A549 (cell line): ENCODE results near the gene SV2C. TPM values are rescaled to one million over a fixed set of nuclear protein-coding genes. Genes with fewer than 3 reads are reported as not detected.

Experiments used
- ATAC-seq, 2 experiments: fragments of 200-7000 bp in 1 of 2; fragments of >200 bp in 1 of 2; cut with Nextera tagmentation in 1 of 2; cut with Tn5 transposase in 1 of 2; 3 replicates each; pipeline versions ENCODE4 v1.8.0 to v1.9.1; 2018 to 2020; ENCODE audit warnings: mild to moderate bottlenecking in 1 of 2, moderate library complexity in 1 of 2
- CTCF ChIA-PET: fragments of 300-600 bp; sonication (Branson Sonifier 250); formaldehyde crosslinking; extraction: SDS; loops from one replicate; lab custom pipeline; 2021; ENCODE audit warnings: antibody characterized with exemption, inconsistent platforms; lab: Yijun Ruan, JAX
- POLR2A ChIA-PET: fragments of 350-600 bp; formaldehyde crosslinking; extraction: SDS; loops from one replicate; lab custom pipeline; 2021; ENCODE audit warnings: antibody characterized with exemption, inconsistent platforms; lab: Yijun Ruan, JAX
- DNase-seq, 2 experiments: peaks; one replicate each; pipeline versions ENCODE4 v3.0.0 to v3.0.0-alpha.2; 2011 to 2016; ENCODE audit warnings: low read depth in 1 of 2, low spot score in 1 of 2
- FAIRE-seq: peaks from 2 replicates; lab custom pipeline; 2011; peaks lifted over from hg19 to GRCh38; lab: Jason Lieb, UNC
- H3K27ac ChIP-seq, 2 experiments: fragments of >200 bp; sonication (Bioruptor Twin); formaldehyde crosslinking; 3 replicates each; pipeline ENCODE4 v1.5.1; 2016 to 2017
- H3K4me1 ChIP-seq: fragments of >200 bp; sonication (Bioruptor Twin); formaldehyde crosslinking; 3 replicates; pipeline ENCODE4 v1.6.1; 2016
- H3K4me2 ChIP-seq: fragments of >200 bp; sonication (Bioruptor Twin); formaldehyde crosslinking; 3 replicates; pipeline ENCODE4 v1.6.1; 2016
- H3K4me3 ChIP-seq: fragments of >200 bp; sonication (Bioruptor Twin); formaldehyde crosslinking; 3 replicates; pipeline ENCODE4 v1.5.1; 2016
- H3K9me3 ChIP-seq: fragments of >200 bp; sonication (Bioruptor Twin); formaldehyde crosslinking; 3 replicates; pipeline ENCODE4 v1.6.1; 2016
- ATOH8 ChIP-seq: fragments of 250-450 bp; sonication (Bioruptor Pico); IDR thresholded peaks from 2 replicates; pipeline ENCODE4 v1.5.0; 2020; ENCODE audit warnings: low read depth, mild to moderate bottlenecking, moderate library complexity
- CBX2 ChIP-seq: fragments of 200-600 bp; sonication (generic); IDR thresholded peaks from 2 replicates; pipeline ENCODE4 v1.6.1; 2016; ENCODE audit warnings: low read depth, mild to moderate bottlenecking, borderline replicate concordance
- EHF ChIP-seq: fragments of 250-450 bp; sonication (Bioruptor Pico); IDR thresholded peaks from 2 replicates; pipeline ENCODE4 v1.5.0; 2020; ENCODE audit warnings: mild to moderate bottlenecking
- FOSB ChIP-seq: fragments of 250-450 bp; sonication (Bioruptor Pico); IDR thresholded peaks from 2 replicates; pipeline ENCODE4 v1.5.0; 2020; ENCODE audit warnings: mild to moderate bottlenecking, moderate library complexity
- FOSL2 ChIP-seq, 2 experiments: fragments of 450-650 bp in 1 of 2; fragments of >200 bp in 1 of 2; sonication (Bioruptor Twin) in 1 of 2; formaldehyde crosslinking; IDR thresholded peaks; 2 replicates each; pipeline versions ENCODE4 v1.5.0 to v1.6.1; 2016 to 2020; ENCODE audit warnings: mild to moderate bottlenecking in 1 of 2, moderate library complexity in 1 of 2
- FOXS1 ChIP-seq: fragments of 250-450 bp; sonication (Bioruptor Pico); IDR thresholded peaks from 2 replicates; pipeline ENCODE4 v1.5.0; 2020; ENCODE audit warnings: mild to moderate bottlenecking, moderate library complexity
- HEYL ChIP-seq: fragments of 250-450 bp; sonication (Bioruptor Pico); IDR thresholded peaks from 2 replicates; pipeline ENCODE4 v1.8.0; 2021; ENCODE audit warnings: mild to moderate bottlenecking, moderate library complexity
- HOXB13 ChIP-seq: fragments of 250-450 bp; sonication (Bioruptor Pico); IDR thresholded peaks from 2 replicates; pipeline ENCODE4 v1.5.0; 2020; ENCODE audit warnings: low read depth, mild to moderate bottlenecking, moderate library complexity
- JUNB ChIP-seq: fragments of >200 bp; sonication (Bioruptor Twin); formaldehyde crosslinking; IDR thresholded peaks from 2 replicates; pipeline ENCODE4 v1.6.1; 2016
- KDM5A ChIP-seq: fragments of 200-600 bp; sonication (generic); IDR thresholded peaks from 2 replicates; pipeline ENCODE4 v1.6.1; 2016; ENCODE audit warnings: antibody characterized with exemption, mild to moderate bottlenecking
- MYC ChIP-seq: IDR thresholded peaks from 2 replicates; pipeline ENCODE4 v1.6.1; 2012; ENCODE audit warnings: mild to moderate bottlenecking, inconsistent platforms, low read length, improper control_type of control experiment, borderline replicate concordance
- NPAS2 ChIP-seq: fragments of 250-450 bp; sonication (Bioruptor Pico); IDR thresholded peaks from 2 replicates; pipeline ENCODE4 v1.8.0; 2022; ENCODE audit warnings: mild to moderate bottlenecking, moderate library complexity, borderline replicate concordance
- POLR2A ChIP-seq: IDR thresholded peaks from 2 replicates; pipeline ENCODE4 v1.6.1; 2012; ENCODE audit warnings: mild to moderate bottlenecking, low read length
- RCOR1 ChIP-seq: fragments of 150-350 bp; IDR thresholded peaks from 2 replicates; pipeline ENCODE4 v1.6.1; 2014; ENCODE audit warnings: antibody characterized with exemption, low read length, low read depth
- RNF2 ChIP-seq: fragments of 200-600 bp; sonication (generic); IDR thresholded peaks from 2 replicates; pipeline ENCODE4 v1.6.1; 2016; ENCODE audit warnings: low read depth, mild to moderate bottlenecking, antibody characterized with exemption, moderate library complexity, borderline replicate concordance
- SREBF2 ChIP-seq: fragments of 450-650 bp; IDR thresholded peaks from 2 replicates; pipeline ENCODE4 v1.6.1; 2014; ENCODE audit warnings: mild to moderate bottlenecking, moderate library complexity
- TFCP2L1 ChIP-seq: fragments of 250-450 bp; sonication (Bioruptor Pico); IDR thresholded peaks from 2 replicates; pipeline ENCODE4 v1.5.0; 2021; ENCODE audit warnings: mild to moderate bottlenecking
- TP53 ChIP-seq: fragments of 250-450 bp; sonication (Bioruptor Pico); IDR thresholded peaks from 2 replicates; pipeline ENCODE4 v1.5.0; 2021; ENCODE audit warnings: mild to moderate bottlenecking, moderate library complexity
- ZFP36 ChIP-seq: fragments of 450-650 bp; IDR thresholded peaks from 2 replicates; pipeline ENCODE4 v1.6.1; 2014; ENCODE audit warnings: borderline replicate concordance; ENCODE audit not compliant: partially characterized antibody
- ZSCAN20 ChIP-seq: fragments of 250-450 bp; sonication (Bioruptor Pico); IDR thresholded peaks from 2 replicates; pipeline ENCODE4 v1.8.0; 2022; ENCODE audit warnings: mild to moderate bottlenecking, moderate library complexity
- WGBS: methylation state at CpG from one replicate; pipeline ENCODE4 v1.1.6; 2017; ENCODE audit errors: missing lambda C conversion rate; 5-methylcytosine and 5-hydroxymethylcytosine counted together
- polyA plus RNA-seq, 4 experiments: library from polyadenylated mRNA; depleted of rRNA in 3 of 4; stranded (reverse); fragments of >200 nt; fragmentation: RNase III in 1 of 4; extraction: RNeasy Plus Mini Kit Qiagen cat#74134 plus additional on column Dnase treatment in 1 of 4; gene quantifications; 2 replicates in 3 of 4; 3 replicates in 1 of 4; pipeline ENCODE4 v1.2.3, GENCODE V29; 2011 to 2017
- TF ChIP-seq, protein P1 (sequence below): IDR thresholded peaks from 2 replicates; pipeline ENCODE4 v1.6.1; 2012
- TF ChIP-seq, protein P2 (sequence below): fragments of 150-350 bp; IDR thresholded peaks from 2 replicates; pipeline ENCODE4 v1.6.1; 2014; ENCODE audit warnings: low read depth, mild to moderate bottlenecking, low read length
- TF ChIP-seq, protein P3 (sequence below): fragments of >200 bp; sonication (Bioruptor Twin); formaldehyde crosslinking; IDR thresholded peaks from 3 replicates; pipeline ENCODE4 v1.5.1; 2016

SV2C gene
- polyA plus RNA-seq, 2 of the 4 experiments (the other 2 are of a cell fraction): not detected

- Histone ChIP-seq H3K4me1 (peaks cover 4% of the 10 kb centered on the region; the same call in 2 of the 3 replicates), H3K27ac (no peak overlapping the region), H3K9me3 (no peaks in the 10 kb centered on the region), H3K4me2 (no peak overlapping the region), H3K4me3 (no peak overlapping the region)
- TF ChIP-seq ZFP36 (no peak), RNF2 (no peak), HEYL (no peak), SREBF2 (no peak), FOXS1 (CRISPR knock-in tag) (no peak), TFCP2L1 (no peak), JUNB (no peak), FOSB (CRISPR knock-in tag) (no peak), ZSCAN20 (CRISPR knock-in tag) (no peak), TP53 (CRISPR knock-in tag) (no peak), ATOH8 (CRISPR knock-in tag) (no peak), MYC (no peak)
- TF ChIP-seq, protein P1, sequence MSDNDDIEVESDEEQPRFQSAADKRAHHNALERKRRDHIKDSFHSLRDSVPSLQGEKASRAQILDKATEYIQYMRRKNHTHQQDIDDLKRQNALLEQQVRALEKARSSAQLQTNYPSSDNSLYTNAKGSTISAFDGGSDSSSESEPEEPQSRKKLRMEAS: no peak
- CTCF ChIA-PET: interaction anchor here (1.0 kb wide), 1 partner anchor 183 kb away, joined by 3 read pairs; no protein-coding TSS in a partner anchor
- 83% methylated on average over 2 of the region's 2 CpGs for WGBS
- ATAC-seq (no peak), DNase-seq (no peak), FAIRE-seq (no peak)
- POLR2A ChIA-PET: no interaction called here
Observed at GRCh38 chr5:76399268-76399667, 316.1 kb downstream of the SV2C start.

DNA sequence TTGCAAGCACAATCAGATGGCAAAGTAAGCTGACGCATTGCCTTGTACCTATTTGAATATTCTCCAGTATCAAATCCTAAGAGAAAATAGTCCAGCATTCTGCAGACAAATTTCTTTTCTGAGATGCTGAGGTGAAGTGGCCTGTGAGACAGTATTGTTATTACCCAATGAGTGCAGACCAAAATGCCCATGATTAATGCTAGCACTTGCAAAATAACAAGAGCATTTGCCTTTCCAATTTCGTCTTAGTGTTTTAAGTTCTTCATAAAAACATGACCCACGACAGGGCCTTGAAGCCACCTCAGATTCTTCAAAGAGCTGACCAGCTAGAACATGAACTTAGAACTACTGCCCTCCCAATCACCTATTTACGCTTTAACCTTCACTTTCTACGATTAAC lies 317.3 kb downstream of the SV2C start:
- no peak for TF ChIP-seq TFCP2L1
- no peak for TF ChIP-seq KDM5A
- no peak for TF ChIP-seq FOSL2 (IDR thresholded peaks at IDR 0.05)
- no peak for TF ChIP-seq FOSL2 (CRISPR knock-in tag; IDR thresholded peaks at IDR 0.05)
- TF ChIP-seq HOXB13 (CRISPR knock-in tag): no peak
- TF ChIP-seq RCOR1: no peak
- no peak for TF ChIP-seq CBX2
- TF ChIP-seq, protein P2, sequence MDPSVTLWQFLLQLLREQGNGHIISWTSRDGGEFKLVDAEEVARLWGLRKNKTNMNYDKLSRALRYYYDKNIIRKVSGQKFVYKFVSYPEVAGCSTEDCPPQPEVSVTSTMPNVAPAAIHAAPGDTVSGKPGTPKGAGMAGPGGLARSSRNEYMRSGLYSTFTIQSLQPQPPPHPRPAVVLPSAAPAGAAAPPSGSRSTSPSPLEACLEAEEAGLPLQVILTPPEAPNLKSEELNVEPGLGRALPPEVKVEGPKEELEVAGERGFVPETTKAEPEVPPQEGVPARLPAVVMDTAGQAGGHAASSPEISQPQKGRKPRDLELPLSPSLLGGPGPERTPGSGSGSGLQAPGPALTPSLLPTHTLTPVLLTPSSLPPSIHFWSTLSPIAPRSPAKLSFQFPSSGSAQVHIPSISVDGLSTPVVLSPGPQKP: no peak
- no peak for TF ChIP-seq NPAS2 (CRISPR knock-in tag)
- TF ChIP-seq, protein P3, sequence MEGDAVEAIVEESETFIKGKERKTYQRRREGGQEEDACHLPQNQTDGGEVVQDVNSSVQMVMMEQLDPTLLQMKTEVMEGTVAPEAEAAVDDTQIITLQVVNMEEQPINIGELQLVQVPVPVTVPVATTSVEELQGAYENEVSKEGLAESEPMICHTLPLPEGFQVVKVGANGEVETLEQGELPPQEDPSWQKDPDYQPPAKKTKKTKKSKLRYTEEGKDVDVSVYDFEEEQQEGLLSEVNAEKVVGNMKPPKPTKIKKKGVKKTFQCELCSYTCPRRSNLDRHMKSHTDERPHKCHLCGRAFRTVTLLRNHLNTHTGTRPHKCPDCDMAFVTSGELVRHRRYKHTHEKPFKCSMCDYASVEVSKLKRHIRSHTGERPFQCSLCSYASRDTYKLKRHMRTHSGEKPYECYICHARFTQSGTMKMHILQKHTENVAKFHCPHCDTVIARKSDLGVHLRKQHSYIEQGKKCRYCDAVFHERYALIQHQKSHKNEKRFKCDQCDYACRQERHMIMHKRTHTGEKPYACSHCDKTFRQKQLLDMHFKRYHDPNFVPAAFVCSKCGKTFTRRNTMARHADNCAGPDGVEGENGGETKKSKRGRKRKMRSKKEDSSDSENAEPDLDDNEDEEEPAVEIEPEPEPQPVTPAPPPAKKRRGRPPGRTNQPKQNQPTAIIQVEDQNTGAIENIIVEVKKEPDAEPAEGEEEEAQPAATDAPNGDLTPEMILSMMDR: no peak
- no peak for TF ChIP-seq EHF (CRISPR knock-in tag)
- TF ChIP-seq POLR2A: no peak
- no peak for TF ChIP-seq JUNB
- POLR2A ChIA-PET: no interaction called here
- no peak overlapping the region for H3K4me3 ChIP-seq
- no peak for ATAC-seq
- 56% methylated on average over 5 of the region's 5 CpGs for WGBS
- CTCF ChIA-PET: interaction anchor here (1.0 to 6.3 kb wide), 2 partner anchors 8 to 183 kb away, joined by 3 to 54 read pairs; no protein-coding TSS in a partner anchor
- no peaks in the 10 kb centered on the region for H3K9me3 ChIP-seq
- no peak overlapping the region for H3K4me2 ChIP-seq
- H3K27ac ChIP-seq: no peak overlapping the region
- peaks cover 10% of the 10 kb centered on the region; the same call in 2 of the 3 replicates for H3K4me1 ChIP-seq
- no peak for DNase-seq
- no peak for FAIRE-seq
